ENCODE data around the gene KCNH4. TPM values are rescaled to one million over a fixed set of nuclear protein-coding genes. Genes with fewer than 3 reads are reported as not detected.

KCNH4 gene
- total and polyA plus RNA-seq, 2 of the 13 experiments (the other 11 are each of a cell fraction or from before 2014, with no cell fraction given), result 0.01 to 0.09 TPM

DNA sequence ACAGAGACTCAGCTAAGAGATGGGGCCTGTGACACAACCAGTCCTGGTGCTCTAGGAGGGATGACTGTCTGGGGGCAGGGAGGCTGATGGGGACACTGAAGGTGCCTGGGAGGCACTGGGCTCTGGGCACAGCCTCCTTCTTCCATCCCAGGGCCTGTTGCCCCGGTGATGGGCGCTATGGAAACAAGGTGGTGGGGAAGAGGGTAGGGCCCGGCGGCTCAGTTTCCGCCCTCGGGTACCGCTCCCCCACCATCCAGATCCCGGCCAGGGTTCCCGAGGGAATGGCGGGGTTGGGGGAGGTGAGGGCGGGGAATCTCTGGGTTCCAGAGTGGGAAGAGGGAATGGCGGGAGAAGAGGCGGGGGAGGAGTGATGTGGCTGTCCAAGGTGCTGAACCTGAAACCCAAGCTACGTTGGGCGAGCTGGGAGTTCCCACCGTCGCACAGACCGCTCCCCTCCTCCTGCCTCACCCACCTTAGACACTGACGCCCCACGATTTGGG is 981 bp downstream of the KCNH4 start (continued):
- TF ChIP-seq, protein P1, sequence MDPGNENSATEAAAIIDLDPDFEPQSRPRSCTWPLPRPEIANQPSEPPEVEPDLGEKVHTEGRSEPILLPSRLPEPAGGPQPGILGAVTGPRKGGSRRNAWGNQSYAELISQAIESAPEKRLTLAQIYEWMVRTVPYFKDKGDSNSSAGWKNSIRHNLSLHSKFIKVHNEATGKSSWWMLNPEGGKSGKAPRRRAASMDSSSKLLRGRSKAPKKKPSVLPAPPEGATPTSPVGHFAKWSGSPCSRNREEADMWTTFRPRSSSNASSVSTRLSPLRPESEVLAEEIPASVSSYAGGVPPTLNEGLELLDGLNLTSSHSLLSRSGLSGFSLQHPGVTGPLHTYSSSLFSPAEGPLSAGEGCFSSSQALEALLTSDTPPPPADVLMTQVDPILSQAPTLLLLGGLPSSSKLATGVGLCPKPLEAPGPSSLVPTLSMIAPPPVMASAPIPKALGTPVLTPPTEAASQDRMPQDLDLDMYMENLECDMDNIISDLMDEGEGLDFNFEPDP (CRISPR knock-in tag; conservative IDR thresholded peaks at IDR 0.05), result 0 out of 2 replicates have a peak, but pooled peaks have one; percentile 85
- TF ChIP-seq SPEN (CRISPR knock-in tag; IDR thresholded peaks at IDR 0.05; ENCODE audit: low read depth) (peak; percentile 72; the same call in 1 of the 2 replicates), FOXP1 (IDR thresholded peaks at IDR 0.05) (no peak), FOXP1 (CRISPR knock-in tag; IDR thresholded peaks at IDR 0.05) (no peak), XRCC5 (optimal IDR thresholded peaks at IDR 0.05; ENCODE audit: low read length) (peak; percentile 38), ZNF709 (CRISPR knock-in tag; IDR thresholded peaks at IDR 0.05) (peak; percentile 73; the same call in 1 of the 2 replicates), DMAP1 (CRISPR knock-in tag; IDR thresholded peaks at IDR 0.05) (no peak), ZNF24 (IDR thresholded peaks at IDR 0.05) (no peak), TMF1 (CRISPR knock-in tag; IDR thresholded peaks at IDR 0.05; ENCODE audit: low read depth) (peak; percentile 82; the same call in 1 of the 2 replicates), ZNF331 (CRISPR knock-in tag; IDR thresholded peaks at IDR 0.05) (peak; percentile 96), KMT2A (CRISPR knock-in tag; IDR thresholded peaks at IDR 0.05) (no peak), HNRNPLL (IDR thresholded peaks at IDR 0.05; ENCODE audit: low read depth, low read length, poor library complexity, severe bottlenecking) (no peak), ZNF468 (CRISPR knock-in tag; IDR thresholded peaks at IDR 0.05) (no peak), REPIN1 (CRISPR knock-in tag; IDR thresholded peaks at IDR 0.05; ENCODE audit: borderline replicate concordance, low read depth) (peak; percentile 47; the same call in 1 of the 2 replicates), ZNF605 (CRISPR knock-in tag; IDR thresholded peaks at IDR 0.05) (peak; percentile 80; the same call in 1 of the 2 replicates), NCOA5 (CRISPR knock-in tag; IDR thresholded peaks at IDR 0.05) (no peak), REL (CRISPR knock-in tag; conservative IDR thresholded peaks at IDR 0.05) (peak; percentile 42; the same call in 1 of the 2 replicates), PAX8 (CRISPR knock-in tag; IDR thresholded peaks at IDR 0.05; ENCODE audit: borderline replicate concordance) (0 out of 2 replicates have a peak, but pooled peaks have one; percentile 68), ZNF337 (CRISPR knock-in tag; IDR thresholded peaks at IDR 0.05; ENCODE audit: borderline replicate concordance, low read depth) (no peak), SMAD9 (CRISPR knock-in tag; IDR thresholded peaks at IDR 0.05) (peak; percentile 83; the same call in 1 of the 2 replicates), SP5 (CRISPR knock-in tag; IDR thresholded peaks at IDR 0.05; ENCODE audit: borderline replicate concordance, low read depth) (0 out of 2 replicates have a peak, but pooled peaks have one; percentile 52), DPF2 (CRISPR knock-in tag; IDR thresholded peaks at IDR 0.05; ENCODE audit: borderline replicate concordance, low read depth) (no peak)
- TF ChIP-seq, protein P2, sequence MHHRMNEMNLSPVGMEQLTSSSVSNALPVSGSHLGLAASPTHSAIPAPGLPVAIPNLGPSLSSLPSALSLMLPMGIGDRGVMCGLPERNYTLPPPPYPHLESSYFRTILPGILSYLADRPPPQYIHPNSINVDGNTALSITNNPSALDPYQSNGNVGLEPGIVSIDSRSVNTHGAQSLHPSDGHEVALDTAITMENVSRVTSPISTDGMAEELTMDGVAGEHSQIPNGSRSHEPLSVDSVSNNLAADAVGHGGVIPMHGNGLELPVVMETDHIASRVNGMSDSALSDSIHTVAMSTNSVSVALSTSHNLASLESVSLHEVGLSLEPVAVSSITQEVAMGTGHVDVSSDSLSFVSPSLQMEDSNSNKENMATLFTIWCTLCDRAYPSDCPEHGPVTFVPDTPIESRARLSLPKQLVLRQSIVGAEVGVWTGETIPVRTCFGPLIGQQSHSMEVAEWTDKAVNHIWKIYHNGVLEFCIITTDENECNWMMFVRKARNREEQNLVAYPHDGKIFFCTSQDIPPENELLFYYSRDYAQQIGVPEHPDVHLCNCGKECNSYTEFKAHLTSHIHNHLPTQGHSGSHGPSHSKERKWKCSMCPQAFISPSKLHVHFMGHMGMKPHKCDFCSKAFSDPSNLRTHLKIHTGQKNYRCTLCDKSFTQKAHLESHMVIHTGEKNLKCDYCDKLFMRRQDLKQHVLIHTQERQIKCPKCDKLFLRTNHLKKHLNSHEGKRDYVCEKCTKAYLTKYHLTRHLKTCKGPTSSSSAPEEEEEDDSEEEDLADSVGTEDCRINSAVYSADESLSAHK (CRISPR knock-in tag; IDR thresholded peaks at IDR 0.05; ENCODE audit: borderline replicate concordance), result peak; percentile 91; the same call in 1 of the 2 replicates
- TF ChIP-seq, protein P3, sequence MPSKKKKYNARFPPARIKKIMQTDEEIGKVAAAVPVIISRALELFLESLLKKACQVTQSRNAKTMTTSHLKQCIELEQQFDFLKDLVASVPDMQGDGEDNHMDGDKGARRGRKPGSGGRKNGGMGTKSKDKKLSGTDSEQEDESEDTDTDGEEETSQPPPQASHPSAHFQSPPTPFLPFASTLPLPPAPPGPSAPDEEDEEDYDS (CRISPR knock-in tag; IDR thresholded peaks at IDR 0.05), result peak; percentile 57; the same call in 1 of the 2 replicates
- TF ChIP-seq, protein P4, sequence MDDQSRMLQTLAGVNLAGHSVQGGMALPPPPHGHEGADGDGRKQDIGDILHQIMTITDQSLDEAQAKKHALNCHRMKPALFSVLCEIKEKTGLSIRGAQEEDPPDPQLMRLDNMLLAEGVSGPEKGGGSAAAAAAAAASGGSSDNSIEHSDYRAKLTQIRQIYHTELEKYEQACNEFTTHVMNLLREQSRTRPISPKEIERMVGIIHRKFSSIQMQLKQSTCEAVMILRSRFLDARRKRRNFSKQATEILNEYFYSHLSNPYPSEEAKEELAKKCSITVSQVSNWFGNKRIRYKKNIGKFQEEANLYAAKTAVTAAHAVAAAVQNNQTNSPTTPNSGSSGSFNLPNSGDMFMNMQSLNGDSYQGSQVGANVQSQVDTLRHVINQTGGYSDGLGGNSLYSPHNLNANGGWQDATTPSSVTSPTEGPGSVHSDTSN (CRISPR knock-in tag; IDR thresholded peaks at IDR 0.05; ENCODE audit: borderline replicate concordance), result peak; percentile 94
- TF ChIP-seq, protein P5, sequence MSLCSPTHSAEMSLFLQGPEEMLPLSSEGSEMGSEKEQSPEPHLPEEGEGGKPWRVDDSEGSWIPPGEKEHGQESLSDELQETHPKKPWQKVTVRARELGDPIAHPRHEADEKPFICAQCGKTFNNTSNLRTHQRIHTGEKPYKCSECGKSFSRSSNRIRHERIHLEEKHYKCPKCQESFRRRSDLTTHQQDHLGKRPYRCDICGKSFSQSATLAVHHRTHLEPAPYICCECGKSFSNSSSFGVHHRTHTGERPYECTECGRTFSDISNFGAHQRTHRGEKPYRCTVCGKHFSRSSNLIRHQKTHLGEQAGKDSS (CRISPR knock-in tag; IDR thresholded peaks at IDR 0.05; ENCODE audit: borderline replicate concordance, low read depth), result peak; percentile 71; the same call in 1 of the 2 replicates

All from HepG2 (cell line).